Measurements from ENCODE around the gene CARMIL1.

DNA sequence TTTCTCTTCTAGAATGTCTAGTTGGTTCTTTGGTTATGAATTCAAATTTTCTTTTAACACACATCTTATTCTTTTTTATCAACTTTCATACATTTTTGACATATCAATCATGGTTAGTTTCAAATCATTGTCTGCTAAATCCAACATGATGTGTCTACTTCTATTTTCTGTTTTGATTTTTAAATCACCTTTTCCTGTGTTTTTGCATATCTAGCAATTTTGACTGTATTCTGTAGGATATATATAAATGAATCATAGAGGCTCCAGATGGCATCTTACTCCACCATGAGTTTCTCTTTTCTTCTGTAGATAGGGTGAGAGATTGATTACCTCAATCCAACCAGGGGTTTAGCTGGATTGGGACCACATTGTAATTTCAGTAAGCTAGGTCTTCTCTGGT lies 34.3 kb upstream of the CARMIL1 start:
- TF ChIP-seq TSHZ2 (CRISPR knock-in tag; IDR thresholded peaks at IDR 0.05): no peak
- no peak for TF ChIP-seq ZFP30 (CRISPR knock-in tag; IDR thresholded peaks at IDR 0.05)
- TF ChIP-seq CSDC2 (CRISPR knock-in tag; IDR thresholded peaks at IDR 0.05): no peak
- no peak for TF ChIP-seq POU6F1 (CRISPR knock-in tag; IDR thresholded peaks at IDR 0.05; ENCODE audit: borderline replicate concordance, low read depth)
- TF ChIP-seq PATZ1 (CRISPR knock-in tag; IDR thresholded peaks at IDR 0.05; ENCODE audit: borderline replicate concordance): no peak
